Endodermal cell (in vitro differentiated cells): Measurements from ENCODE around the gene SYNJ2. TPM values are rescaled to one million over a fixed set of nuclear protein-coding genes. Genes with fewer than 3 reads are reported as not detected.

Experiments used
- DNase-seq: peaks from one replicate; pipeline ENCODE4 v3.0.0-alpha.2; 2017
- H3K27ac ChIP-seq: 2 replicates; pipeline ENCODE4 v1.5.1; 2013; ENCODE audit warnings: mild to moderate bottlenecking, low read depth, low read length, moderate library complexity
- H3K27me3 ChIP-seq: 2 replicates; pipeline ENCODE4 v1.6.1; 2013; ENCODE audit warnings: mild to moderate bottlenecking, low read length, moderate library complexity; ENCODE audit not compliant: insufficient read depth, control insufficient read depth, poor library complexity, severe bottlenecking
- H3K36me3 ChIP-seq: 2 replicates; pipeline ENCODE4 v1.7.0; 2013; ENCODE audit warnings: mild to moderate bottlenecking, low read length, moderate library complexity; ENCODE audit not compliant: control insufficient read depth, insufficient read depth
- H3K4me1 ChIP-seq: one replicate; pipeline ENCODE4 v1.7.0; 2013; ENCODE audit warnings: low read length; ENCODE audit not compliant: control insufficient read depth, insufficient read depth
- H3K4me3 ChIP-seq: 2 replicates; pipeline ENCODE4 v1.5.1; 2013; ENCODE audit warnings: mild to moderate bottlenecking, low read length, moderate library complexity
- H3K9ac ChIP-seq: 2 replicates; pipeline ENCODE4 v1.6.1; 2013; ENCODE audit warnings: mild to moderate bottlenecking, low read length, moderate library complexity; ENCODE audit not compliant: poor library complexity, severe bottlenecking; ENCODE audit errors: extremely low read depth
- H3K9me3 ChIP-seq: 2 replicates; pipeline ENCODE4 v1.6.1; 2013; ENCODE audit warnings: mild to moderate bottlenecking, low read length, moderate library complexity; ENCODE audit not compliant: control insufficient read depth
- H3K27ac Mint-ChIP-seq: 2 replicates; pipeline ENCODE4 v1.8.0; 2020; ENCODE audit warnings: mixed read lengths
- H3K27me3 Mint-ChIP-seq: 2 replicates; pipeline ENCODE4 v1.8.0; 2021; ENCODE audit warnings: mild to moderate bottlenecking, mixed read lengths; ENCODE audit not compliant: insufficient read depth
- H3K36me3 Mint-ChIP-seq: 2 replicates; pipeline ENCODE4 v1.8.0; 2020; ENCODE audit warnings: low read depth, mixed read lengths
- H3K4me1 Mint-ChIP-seq: 2 replicates; pipeline ENCODE4 v1.8.0; 2020; ENCODE audit warnings: mixed read lengths
- H3K4me3 Mint-ChIP-seq: 2 replicates; pipeline ENCODE4 v1.8.0; 2020; ENCODE audit warnings: mild to moderate bottlenecking, moderate library complexity, mixed read lengths
- H3K9me3 Mint-ChIP-seq: 2 replicates; pipeline ENCODE4 v1.8.0; 2020; ENCODE audit warnings: mild to moderate bottlenecking, mixed read lengths
- WGBS, 2 experiments: methylation state at CpG; one replicate each; pipeline versions ENCODE4 v1.1.5 to v1.1.7; 2013; ENCODE audit warnings: missing lambda C conversion rate in 2 of 2, mixed read lengths in 1 of 2; ENCODE audit not compliant: insufficient coverage in 1 of 2, insufficient read length in 1 of 2; 5-methylcytosine and 5-hydroxymethylcytosine counted together
- total RNA-seq, 2 donors: library from RNA; stranded (reverse); fragmentation: NEBNext Ultra II Directional in 1 of 2; extraction: Animal tissue kit (Norgen Biotek cat#: 25700) in 1 of 2; gene quantifications; 2 replicates in 1 of 2; 3 replicates in 1 of 2; pipeline ENCODE4 v1.2.1, GENCODE V29; 2021
- TF ChIP-seq, protein P1 (sequence below): fragments of 200-600 bp; sonication (generic); conservative IDR thresholded peaks from 2 replicates; pipeline ENCODE4 v1.5.0; 2021; ENCODE audit warnings: antibody characterized with exemption, mild to moderate bottlenecking

Gene SYNJ2
- total RNA-seq, 2 donors from 2014 or later: 21.2 to 32.8 TPM

- no peaks in the 10 kb centered on the region for H3K4me1 ChIP-seq
- H3K4me3 ChIP-seq: no peak overlapping the region
- Mint-ChIP-seq H3K27me3 (no peaks in the 10 kb centered on the region), H3K27ac (no peak overlapping the region), H3K4me1 (peaks cover 2% of the 10 kb centered on the region), H3K4me3 (no peak overlapping the region), H3K9me3 (no peaks in the 10 kb centered on the region), H3K36me3 (peaks cover 58% of the 10 kb centered on the region)
- no peaks in the 10 kb centered on the region for H3K27me3 ChIP-seq
- TF ChIP-seq, protein P1, sequence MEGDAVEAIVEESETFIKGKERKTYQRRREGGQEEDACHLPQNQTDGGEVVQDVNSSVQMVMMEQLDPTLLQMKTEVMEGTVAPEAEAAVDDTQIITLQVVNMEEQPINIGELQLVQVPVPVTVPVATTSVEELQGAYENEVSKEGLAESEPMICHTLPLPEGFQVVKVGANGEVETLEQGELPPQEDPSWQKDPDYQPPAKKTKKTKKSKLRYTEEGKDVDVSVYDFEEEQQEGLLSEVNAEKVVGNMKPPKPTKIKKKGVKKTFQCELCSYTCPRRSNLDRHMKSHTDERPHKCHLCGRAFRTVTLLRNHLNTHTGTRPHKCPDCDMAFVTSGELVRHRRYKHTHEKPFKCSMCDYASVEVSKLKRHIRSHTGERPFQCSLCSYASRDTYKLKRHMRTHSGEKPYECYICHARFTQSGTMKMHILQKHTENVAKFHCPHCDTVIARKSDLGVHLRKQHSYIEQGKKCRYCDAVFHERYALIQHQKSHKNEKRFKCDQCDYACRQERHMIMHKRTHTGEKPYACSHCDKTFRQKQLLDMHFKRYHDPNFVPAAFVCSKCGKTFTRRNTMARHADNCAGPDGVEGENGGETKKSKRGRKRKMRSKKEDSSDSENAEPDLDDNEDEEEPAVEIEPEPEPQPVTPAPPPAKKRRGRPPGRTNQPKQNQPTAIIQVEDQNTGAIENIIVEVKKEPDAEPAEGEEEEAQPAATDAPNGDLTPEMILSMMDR: no peak
- peaks cover 82% of the 10 kb centered on the region for H3K36me3 ChIP-seq
- H3K27ac ChIP-seq: no peak overlapping the region
- no peaks in the 10 kb centered on the region for H3K9me3 ChIP-seq
- DNase-seq: no peak
- no peak overlapping the region for H3K9ac ChIP-seq
These were observed 161.1 kb downstream of the SYNJ2 start for GRCh38 chr6:158142789-158143188.

- Histone ChIP-seq H3K9me3 (no peaks in the 10 kb centered on the region), H3K4me1 (no peaks in the 10 kb centered on the region), H3K9ac (no peak overlapping the region), H3K27ac (no peak overlapping the region), H3K4me3 (no peak overlapping the region), H3K27me3 (no peaks in the 10 kb centered on the region), H3K36me3 (peaks cover 87% of the 10 kb centered on the region)
- WGBS, 2 experiments: 69% methylated on average over 1 of the region's 1 CpG; no CpG with 5 or more reads in 1 of the 2 experiments
- no peaks in the 10 kb centered on the region for H3K9me3 Mint-ChIP-seq
- H3K27me3 Mint-ChIP-seq: no peaks in the 10 kb centered on the region
- no peak overlapping the region for H3K4me3 Mint-ChIP-seq
- TF ChIP-seq, protein P1: peak; percentile 77
- peaks cover 2% of the 10 kb centered on the region for H3K4me1 Mint-ChIP-seq
- no peak overlapping the region for H3K27ac Mint-ChIP-seq
- H3K36me3 Mint-ChIP-seq: peaks cover 56% of the 10 kb centered on the region
- peak; percentile 71 for DNase-seq
These were observed 162.0 kb downstream of the SYNJ2 start for GRCh38 chr6:158143700-158144099.

Other genes starting within 250 kb of the SYNJ2 start
- gene SNX9, start 158.6 kb upstream of the SYNJ2 start, total RNA-seq: 10 to 100 TPM; 30.6 to 33.0 TPM
- 10 to 100 TPM; 15.1 to 19.4 TPM for gene SERAC1, start 186.4 kb downstream of the SYNJ2 start, total RNA-seq
- gene GTF2H5, start 186.5 kb downstream of the SYNJ2 start, total RNA-seq: 10 to 100 TPM; 31.3 to 41.6 TPM